GM18507 (cell line): ENCODE measurements around the gene GLRA1.
A peak's percentile ranks its signal among the peaks of the same experiment; 100 is the strongest.
"Not testable (repeated sequence)": the region's sequence is repeated elsewhere in the genome, so short reads cannot be mapped to it uniquely, and the experiment has no call there.

Experiments used
- DNase-seq: peaks from one replicate; pipeline ENCODE4 v3.0.0; 2011; ENCODE audit warnings: low read depth; ENCODE audit not compliant: insufficient read length; ENCODE audit errors: extremely low spot score
- FAIRE-seq: peaks from 2 replicates; lab custom pipeline; 2011; peaks lifted over from hg19 to GRCh38; lab: Jason Lieb, UNC

Gene GLRA1

DNA sequence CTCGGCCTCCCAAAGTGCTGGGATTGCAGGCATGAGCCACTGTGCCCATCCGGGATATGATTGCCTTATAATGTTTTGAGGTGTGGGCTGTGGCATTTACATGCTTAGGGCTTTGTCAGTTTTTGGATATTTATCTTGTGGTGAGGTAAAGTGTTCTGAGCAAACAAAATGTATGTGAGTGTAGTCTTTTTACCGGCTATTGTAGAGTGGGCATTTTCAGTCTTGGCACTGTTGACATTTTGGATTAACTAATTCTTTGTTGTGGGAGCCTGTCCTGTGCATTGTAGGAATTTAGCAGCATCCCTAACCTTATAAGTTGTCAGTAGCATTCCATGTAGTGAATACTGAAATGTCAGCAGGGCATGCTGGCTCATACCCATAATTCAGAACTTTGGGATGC lies 131.3 kb downstream of the GLRA1 start:
- DNase-seq = no peak
- no peak for FAIRE-seq

DNA sequence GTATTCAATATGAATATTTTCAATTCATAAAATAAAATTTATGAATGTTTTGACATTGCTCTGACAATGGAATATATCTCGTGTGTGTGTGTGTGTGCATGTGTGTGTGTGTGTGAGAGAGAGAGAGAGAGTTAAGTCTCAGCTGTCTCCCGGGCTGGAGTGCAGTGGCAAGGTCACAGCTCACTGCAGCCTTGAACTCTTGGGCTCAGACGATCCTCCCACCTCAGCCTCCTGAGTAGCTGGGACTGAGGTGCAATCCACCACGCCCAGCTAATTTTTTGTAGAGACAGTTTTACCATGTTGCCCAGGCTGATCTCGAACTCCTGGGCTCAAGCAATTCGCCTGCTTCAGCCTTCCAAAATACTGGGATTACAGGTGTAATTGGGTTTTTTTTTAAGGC lies 136.8 kb downstream of the GLRA1 start:
- DNase-seq (no peak), FAIRE-seq (no peak)

DNA sequence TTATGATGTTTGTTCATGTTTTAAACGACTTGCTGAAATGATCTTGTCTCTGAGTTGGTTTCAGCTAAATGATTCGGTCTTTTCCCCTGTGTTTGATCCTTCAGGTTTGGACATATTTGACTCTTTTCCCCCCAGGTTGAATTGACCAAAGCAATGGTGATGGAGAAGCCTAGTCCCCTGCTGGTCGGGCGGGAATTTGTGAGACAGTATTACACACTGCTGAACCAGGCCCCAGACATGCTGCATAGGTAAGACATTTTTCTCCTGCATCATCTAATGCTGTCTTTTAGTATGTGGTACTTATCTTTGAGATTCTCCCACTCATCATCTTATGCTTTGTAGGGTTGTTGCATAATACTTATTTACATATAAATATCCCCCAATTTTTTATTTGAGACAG lies 138.2 kb downstream of the GLRA1 start:
- FAIRE-seq = no peak
- no peak for DNase-seq

DNA sequence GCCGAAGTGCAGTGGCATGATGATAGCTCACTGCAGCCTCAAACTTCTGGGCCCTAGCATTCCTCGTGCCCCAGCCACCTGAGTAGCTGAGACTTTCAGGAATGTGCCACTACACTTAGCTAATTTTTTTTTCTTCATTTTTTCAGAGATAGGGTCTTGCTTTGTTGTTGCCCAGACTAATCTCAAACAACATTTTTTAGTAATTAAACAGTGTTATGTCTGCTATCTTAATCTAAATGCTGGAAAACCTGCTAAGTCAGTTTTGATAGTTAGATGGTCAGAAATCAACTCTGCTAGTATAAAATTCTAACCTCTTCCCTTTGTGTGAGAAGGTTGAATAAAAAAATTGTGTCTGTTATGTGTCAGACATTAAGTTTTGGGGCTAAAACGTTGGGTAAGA lies 140.5 kb downstream of the GLRA1 start:
- FAIRE-seq = no peak

GRCh38 chr5:151783664-151784063 lies 141.0 kb downstream of the GLRA1 start:
- FAIRE-seq, DNase-seq: not testable (repeated sequence)

More for the DNA sequence above, 140.5 kb downstream of the GLRA1 start:
- no peak for DNase-seq

DNA sequence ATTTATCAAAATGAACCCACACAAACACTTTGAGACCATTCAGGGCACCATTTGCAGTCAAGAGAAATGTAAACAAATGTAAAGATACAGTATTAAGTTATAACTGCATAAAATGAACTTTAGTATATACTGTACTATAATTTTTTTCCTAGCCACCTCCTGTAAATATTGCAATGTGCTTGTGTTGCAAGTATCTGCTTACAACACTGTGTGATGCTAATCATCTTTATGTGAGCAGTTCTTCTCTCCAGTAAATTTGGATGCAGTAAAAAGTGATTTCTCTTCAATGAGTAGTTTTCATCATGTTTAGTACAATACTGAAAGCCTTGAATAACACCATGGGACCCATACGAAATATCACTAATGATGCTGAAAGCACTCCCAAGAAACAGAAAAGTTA lies 143.4 kb downstream of the GLRA1 start:
- no peak for DNase-seq
- FAIRE-seq = no peak

GRCh38 chr5:151780348-151780747 lies 144.3 kb downstream of the GLRA1 start:
- DNase-seq (no peak), FAIRE-seq (no peak)

DNA sequence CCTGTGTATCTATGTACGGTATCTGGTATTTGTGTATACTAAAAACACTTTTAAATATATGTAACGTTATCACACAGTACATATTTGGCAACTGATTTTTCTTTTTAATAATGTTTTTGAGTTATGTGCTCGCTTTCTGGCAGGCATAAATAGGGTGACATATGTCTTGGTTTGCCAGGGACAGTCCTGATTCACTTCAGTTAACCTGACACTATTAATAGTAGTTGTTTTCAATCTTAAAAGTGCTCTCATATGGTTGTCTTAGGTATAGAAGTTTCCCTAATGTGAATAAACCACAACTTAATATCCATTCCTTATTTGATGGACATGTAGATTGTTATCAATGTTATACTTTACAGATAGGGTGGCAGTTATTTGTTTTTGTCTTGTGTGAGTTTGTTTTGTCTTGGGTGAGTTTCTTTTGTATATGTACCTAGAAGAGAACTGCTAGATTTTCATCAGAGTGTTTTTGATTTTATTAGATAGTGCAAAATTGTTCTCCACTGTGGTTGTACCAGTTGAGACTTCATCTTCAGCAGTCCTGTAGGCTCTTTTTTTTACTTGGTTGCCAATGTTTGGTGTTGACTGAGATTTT lies 145.0 kb downstream of the GLRA1 start:
- FAIRE-seq = peak; percentile 64
- no peak for DNase-seq

DNA sequence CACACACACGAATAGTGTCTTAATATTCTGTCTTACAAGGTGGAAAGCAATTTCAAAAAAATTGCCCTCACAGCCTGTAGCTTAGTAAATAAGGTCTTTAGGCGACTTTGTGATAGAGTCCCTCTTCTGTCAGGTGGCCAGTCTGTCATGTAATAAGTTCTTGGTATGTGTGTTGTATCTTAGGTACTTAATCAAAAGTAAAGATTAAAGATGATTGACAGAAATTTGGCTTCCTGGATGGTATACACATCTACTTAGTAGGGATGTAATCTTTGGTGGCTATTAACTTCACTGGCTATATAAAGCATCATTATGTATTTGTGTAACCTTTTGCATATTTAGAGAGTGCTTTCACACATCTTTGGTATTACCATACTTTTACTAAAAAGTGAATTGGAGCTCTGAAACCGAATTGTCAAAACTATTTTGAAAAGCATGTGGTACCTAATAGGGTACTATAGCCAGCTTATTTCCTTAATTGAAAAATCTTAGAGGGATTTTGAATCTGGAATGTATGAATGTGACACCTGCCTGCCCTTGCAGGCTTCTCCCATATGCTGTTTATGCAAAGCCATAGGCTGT lies 149.5 kb downstream of the GLRA1 start:
- FAIRE-seq (no peak), DNase-seq (no peak)

DNA sequence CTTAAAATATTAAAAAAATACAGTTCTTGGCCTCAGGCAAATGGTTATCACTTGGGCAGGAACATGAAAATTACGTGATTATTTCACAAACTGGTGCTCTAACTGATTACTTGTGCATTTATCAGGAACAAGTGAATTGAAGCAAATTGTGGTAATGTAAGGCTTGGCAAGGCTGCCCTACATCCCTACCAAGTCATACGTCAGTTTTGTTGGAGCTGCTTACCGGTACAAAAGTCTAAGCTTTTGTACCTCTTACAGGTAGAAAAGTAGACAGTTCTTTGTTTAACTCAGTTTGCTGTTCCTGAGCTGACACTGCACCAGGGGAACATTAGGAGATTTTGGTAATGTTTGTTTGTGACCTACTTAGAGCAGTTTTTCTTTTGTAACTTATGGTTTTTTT lies 150.7 kb downstream of the GLRA1 start:
- DNase-seq (no peak), FAIRE-seq (no peak)

DNA sequence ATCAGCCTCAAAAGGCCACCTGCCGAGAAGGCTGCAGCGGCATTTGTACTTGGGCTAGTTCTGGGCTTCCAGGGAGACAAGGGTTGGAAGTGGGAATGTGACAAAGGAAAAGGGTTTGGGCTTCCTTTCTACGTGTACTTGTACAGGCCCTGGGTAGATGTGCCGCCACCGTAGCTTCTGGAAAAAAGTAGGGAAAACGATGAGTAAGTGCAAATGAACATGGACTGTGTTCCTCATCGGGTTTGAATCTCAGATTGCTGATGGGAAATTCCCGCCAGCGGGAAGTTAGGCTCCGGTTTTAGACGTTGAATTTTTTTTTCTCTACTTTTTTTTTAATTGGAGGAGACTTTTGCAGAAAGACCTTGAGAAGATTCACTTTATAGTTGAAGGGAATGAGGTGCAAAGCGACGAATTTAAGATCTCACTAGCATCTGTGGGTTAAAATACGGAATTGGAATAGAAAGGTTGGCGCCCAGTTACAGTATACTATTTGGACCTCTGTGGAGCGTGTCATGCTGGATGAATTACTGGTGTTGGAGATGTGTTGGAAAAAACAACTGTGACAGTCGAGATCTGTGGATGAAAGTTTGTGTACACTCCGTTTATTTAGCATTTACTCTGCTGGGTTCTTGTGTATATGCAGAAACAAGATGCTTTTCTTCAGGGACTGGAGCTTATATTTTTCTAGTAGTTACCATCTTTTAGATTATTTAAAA lies 151.6 kb downstream of the GLRA1 start:
- FAIRE-seq (peak; percentile 51), DNase-seq (no peak)
